Measurements from ENCODE around the gene PPIH.

- TF ChIP-seq CTCF (IDR thresholded peaks at IDR 0.05; ENCODE audit: borderline replicate concordance, extremely low read depth, low read length, poor library complexity, severe bottlenecking) (no peak), EZH2 (IDR thresholded peaks at IDR 0.05; ENCODE audit: borderline replicate concordance, low read depth, low read length, severe bottlenecking) (no peak)
These were observed 32.9 kb downstream of the PPIH start for GRCh38 chr1:42691157-42691498.
